ENCODE measurements around the gene C10orf105.

C10orf105 gene

GRCh38 chr10:71706216-71707121 is 13.1 kb downstream of the C10orf105 start:
- Histone ChIP-seq H3K27ac (ENCODE audit: extremely low read depth, low read depth, low read length) (no peak overlapping the region), H3K4me1 (ENCODE audit: control insufficient read depth, insufficient read depth, low read length) (no peaks in the 10 kb centered on the region), H3K9me3 (ENCODE audit: control insufficient read depth, insufficient read depth, low read depth, low read length) (no peaks in the 10 kb centered on the region), H3K36me3 (ENCODE audit: control insufficient read depth in 2 of 2, insufficient read depth in 1 of 2, low read length in 2 of 2) (no peaks in the 10 kb centered on the region), H3K4me3 (ENCODE audit: low read depth, low read length) (no peak overlapping the region)
- CTCF ChIA-PET = interaction anchor here (0.6 to 6.3 kb wide), 15 partner anchors 9 to 781 kb away, joined by 3 to 108 read pairs (median 3); partner anchors contain the start of gene SLC29A3
- TF ChIP-seq ZIC2 (tag by site-specific recombination; IDR thresholded peaks at IDR 0.05) (peak; percentile 88), ZNF174 (tag by site-specific recombination; IDR thresholded peaks at IDR 0.05) (no peak), ZNF692 (tag by site-specific recombination; IDR thresholded peaks at IDR 0.05) (no peak), ZNF600 (tag by site-specific recombination; IDR thresholded peaks at IDR 0.05) (peak; percentile 43; the same call in 1 of the 2 replicates), ZNF335 (tag by site-specific recombination; conservative IDR thresholded peaks at IDR 0.05) (no peak), BCL11B (tag by site-specific recombination; IDR thresholded peaks at IDR 0.05; ENCODE audit: low read depth) (no peak), ZNF530 (tag by site-specific recombination; IDR thresholded peaks at IDR 0.05; ENCODE audit: low read depth) (no peak), KLF7 (tag by site-specific recombination; IDR thresholded peaks at IDR 0.05; ENCODE audit: borderline replicate concordance) (no peak), ZNF768 (tag by site-specific recombination; IDR thresholded peaks at IDR 0.05) (0 out of 2 replicates have a peak, but pooled peaks have one; percentile 29), ZNF629 (tag by site-specific recombination; IDR thresholded peaks at IDR 0.05) (peak; percentile 8; the same call in 1 of the 2 replicates), SP3 (tag by site-specific recombination; IDR thresholded peaks at IDR 0.05) (no peak), ZNF510 (tag by site-specific recombination; IDR thresholded peaks at IDR 0.05; ENCODE audit: insufficient replicate concordance) (no peak), GLI4 (tag by site-specific recombination; IDR thresholded peaks at IDR 0.05) (no peak), EGR2 (tag by site-specific recombination; IDR thresholded peaks at IDR 0.05; ENCODE audit: low read depth) (0 out of 2 replicates have a peak, but pooled peaks have one; percentile 10), ZNF24 (tag by site-specific recombination; IDR thresholded peaks at IDR 0.05) (no peak), ZBTB21 (tag by site-specific recombination; IDR thresholded peaks at IDR 0.05) (no peak), ZBTB44 (tag by site-specific recombination; IDR thresholded peaks at IDR 0.05) (no peak), ZNF747 (tag by site-specific recombination; IDR thresholded peaks at IDR 0.05) (no peak)
- TF ChIP-seq, protein P1, sequence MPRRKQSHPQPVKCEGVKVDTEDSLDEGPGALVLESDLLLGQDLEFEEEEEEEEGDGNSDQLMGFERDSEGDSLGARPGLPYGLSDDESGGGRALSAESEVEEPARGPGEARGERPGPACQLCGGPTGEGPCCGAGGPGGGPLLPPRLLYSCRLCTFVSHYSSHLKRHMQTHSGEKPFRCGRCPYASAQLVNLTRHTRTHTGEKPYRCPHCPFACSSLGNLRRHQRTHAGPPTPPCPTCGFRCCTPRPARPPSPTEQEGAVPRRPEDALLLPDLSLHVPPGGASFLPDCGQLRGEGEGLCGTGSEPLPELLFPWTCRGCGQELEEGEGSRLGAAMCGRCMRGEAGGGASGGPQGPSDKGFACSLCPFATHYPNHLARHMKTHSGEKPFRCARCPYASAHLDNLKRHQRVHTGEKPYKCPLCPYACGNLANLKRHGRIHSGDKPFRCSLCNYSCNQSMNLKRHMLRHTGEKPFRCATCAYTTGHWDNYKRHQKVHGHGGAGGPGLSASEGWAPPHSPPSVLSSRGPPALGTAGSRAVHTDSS (tag by site-specific recombination; IDR thresholded peaks at IDR 0.05) = no peak
- POLR2A ChIA-PET = interaction anchor here (1.0 kb wide), 1 partner anchor 138 kb away, joined by 3 read pairs; no protein-coding TSS in a partner anchor

DNA sequence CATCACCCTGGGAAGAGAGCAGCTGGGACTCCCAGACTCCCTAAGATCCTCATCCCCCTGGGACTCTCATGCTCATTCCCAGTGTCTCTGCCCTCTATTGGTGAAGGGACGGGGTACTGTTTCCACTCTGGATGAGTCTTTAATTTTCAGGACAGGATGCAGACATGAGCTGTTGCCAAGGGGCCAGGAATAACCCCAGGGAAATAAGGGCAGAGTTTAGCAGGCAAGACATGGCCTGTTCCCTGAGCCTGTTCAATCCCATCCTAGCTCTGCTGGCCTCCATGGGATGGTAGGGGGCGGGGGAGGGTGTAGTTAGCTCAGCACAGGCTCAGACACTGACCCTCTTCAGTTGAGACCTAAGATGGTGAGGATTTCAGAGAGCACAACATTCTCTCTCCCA is 14.0 kb downstream of the C10orf105 start:
- H3K4me1 ChIP-seq (ENCODE audit: control insufficient read depth, insufficient read depth, low read length) = no peaks in the 10 kb centered on the region
- ChIA-PET POLR2A (interaction anchor here (1.0 kb wide), 1 partner anchor 137 kb away, joined by 3 read pairs; no protein-coding TSS in a partner anchor), CTCF (interaction anchor here (0.8 to 6.3 kb wide), 8 partner anchors 9 to 406 kb away, joined by 3 to 108 read pairs (median 3); partner anchors contain the start of gene SLC29A3)
- H3K36me3 ChIP-seq (ENCODE audit: control insufficient read depth in 2 of 2, insufficient read depth in 1 of 2, low read length in 2 of 2) = no peaks in the 10 kb centered on the region
- TF ChIP-seq, protein P2, sequence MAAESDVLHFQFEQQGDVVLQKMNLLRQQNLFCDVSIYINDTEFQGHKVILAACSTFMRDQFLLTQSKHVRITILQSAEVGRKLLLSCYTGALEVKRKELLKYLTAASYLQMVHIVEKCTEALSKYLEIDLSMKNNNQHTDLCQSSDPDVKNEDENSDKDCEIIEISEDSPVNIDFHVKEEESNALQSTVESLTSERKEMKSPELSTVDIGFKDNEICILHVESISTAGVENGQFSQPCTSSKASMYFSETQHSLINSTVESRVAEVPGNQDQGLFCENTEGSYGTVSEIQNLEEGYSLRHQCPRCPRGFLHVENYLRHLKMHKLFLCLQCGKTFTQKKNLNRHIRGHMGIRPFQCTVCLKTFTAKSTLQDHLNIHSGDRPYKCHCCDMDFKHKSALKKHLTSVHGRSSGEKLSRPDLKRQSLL (tag by site-specific recombination; IDR thresholded peaks at IDR 0.05) = no peak
- peak; percentile 40; the same call in 1 of the 2 replicates for TF ChIP-seq ZBTB17 (tag by site-specific recombination; IDR thresholded peaks at IDR 0.05)
- H3K27ac ChIP-seq (ENCODE audit: extremely low read depth, low read depth, low read length) = no peak overlapping the region
- no peak overlapping the region for H3K4me3 ChIP-seq (ENCODE audit: low read depth, low read length)
- no peaks in the 10 kb centered on the region for H3K9me3 ChIP-seq (ENCODE audit: control insufficient read depth, insufficient read depth, low read depth, low read length)
